Heart right ventricle (tissue), 16 donors: Measurements from ENCODE around the gene CCDC69. TPM values are rescaled to one million over a fixed set of nuclear protein-coding genes. Genes with fewer than 3 reads are reported as not detected.
"Not testable (repeated sequence)": the region's sequence is repeated elsewhere in the genome, so short reads cannot be mapped to it uniquely, and the experiment has no call there.

Experiments used
- ATAC-seq, 8 donors: fragments of 200-7000 bp; cut with Tn5 transposase; one replicate each; pipeline ENCODE4 v1.9.1; 2020; ENCODE audit warnings: mild to moderate bottlenecking in 8 of 8, moderate library complexity in 8 of 8, moderate number of reproducible peaks in 1 of 8
- DNase-seq, 2 donors: peaks; one replicate each; pipeline ENCODE4 v3.0.0-alpha.2; 2020
- H3K27ac ChIP-seq, 10 donors: fragments of 200-600 bp; sonication (generic) in 2 of 10; one replicate each; pipeline versions ENCODE4 v1.5.0 to v1.8.0; 2020 to 2022; ENCODE audit warnings: mild to moderate bottlenecking in 3 of 10
- H3K27me3 ChIP-seq, 7 donors: fragments of 200-600 bp; one replicate each; pipeline ENCODE4 v1.8.0; 2021 to 2022; ENCODE audit warnings: mild to moderate bottlenecking in 2 of 7
- H3K36me3 ChIP-seq, 9 donors: fragments of 200-600 bp; sonication (generic) in 1 of 9; one replicate each; pipeline versions ENCODE4 v1.5.0 to v1.8.0; 2020 to 2022; ENCODE audit warnings: mild to moderate bottlenecking in 2 of 9
- H3K4me1 ChIP-seq, 9 donors: fragments of 200-600 bp; sonication (generic) in 1 of 9; one replicate each; pipeline versions ENCODE4 v1.5.0 to v1.8.0; 2020 to 2022; ENCODE audit warnings: mild to moderate bottlenecking in 4 of 9
- H3K4me3 ChIP-seq, 10 donors: fragments of 200-600 bp; sonication (generic) in 2 of 10; one replicate each; pipeline versions ENCODE4 v1.5.0 to v1.8.0; 2020 to 2022; ENCODE audit warnings: mild to moderate bottlenecking in 7 of 10, moderate library complexity in 2 of 10
- H3K9me3 ChIP-seq, 11 donors: fragments of 200-600 bp in 10 of 11; sonication (generic) in 2 of 11; one replicate each; pipeline versions ENCODE4 v1.5.0 to v1.8.0; 2013 to 2022; ENCODE audit warnings: mild to moderate bottlenecking in 2 of 11, control low read depth in 1 of 11, moderate library complexity in 1 of 11
- CTCF ChIP-seq, 9 donors: fragments of 200-600 bp; sonication (generic) in 2 of 9; IDR thresholded peaks; one replicate each; pipeline versions ENCODE4 v1.5.0 to v1.8.0; 2021 to 2022; ENCODE audit warnings: antibody characterized with exemption in 9 of 9, mild to moderate bottlenecking in 5 of 9, moderate library complexity in 1 of 9
- WGBS, 2 donors: extraction: QIAGEN DNeasy Blood & Tissue Kit; methylation state at CpG; one replicate each; pipeline ENCODE4 v1.1.7; 2013; ENCODE audit warnings: inconsistent platforms in 1 of 2; 5-methylcytosine and 5-hydroxymethylcytosine counted together
- intact Hi-C, 10 donors: fragments of 100-400 bp; cut with DNase I; formaldehyde crosslinking; loops; one replicate each; pipeline versions ENCODE4 v1.11.1 to v1.14.2; 2022
- polyA plus RNA-seq, 2 donors: library from polyadenylated mRNA; stranded (reverse); fragments of 200-250 nt; gene quantifications; one replicate each; pipeline ENCODE4 v1.2.3, GENCODE V29; 2013
- total RNA-seq, 10 donors: library from RNA; stranded (reverse); fragmentation: NEBNext Ultra II Directional in 3 of 10; extraction: Animal tissue kit (Norgen Biotek cat#: 25700) in 3 of 10; gene quantifications; one replicate each; pipeline versions ENCODE4 v1.2.1 to v1.2.4, GENCODE V29; 2021 to 2023
- donor health status: Arrhythmogenic right ventricular cardiomyopathy.
- donor health status: ischemic (EF 13 %, LVEDD 7.1; RV severe dilation, severe dysfunction).
- donor health status: healthy with polysubstance abuse.
- donor health status: DM: no; HTN: yes; CAD: no.
- donor health status: DM: no; HTN: no; CAD: no.
- donor health status: ischemic (EF 25% LVEDD 6.9; RV normal size, moderate dysfunction).
- donor health status: ischemic (EF 25% LVEDD 5.7; RV mildly dilated, moderate dysfunction).
- donor health status: healthy.
- donor health status: DM: yes; HTN: yes; CAD: no.
- donor health status: Ischemic cardiomyopathy.
- donor health status: ischemic (EF 35%, LVEDD 5.7; RV mildly dilated, moderate dysfunction).
- donor health status: nonischemic (EF 11% LVEDD 7.7; RV severe dilation, severe dysfunction).
- donor health status: DM: yes; HTN: yes; CAD: no.
- donor health status: PGD.
- donor health status: ischemic (EF 29% LVEDD 5.4; RV normal size, mild dysfunction).
- donor health status: nonischemic (EF 23%, LVEDD 6.1; RV moderate dilation, normal function).

Gene CCDC69
- total and polyA plus RNA-seq, 12 donors = 50.8 to 191 (median 104) TPM

- peaks cover 0 to 9% (median 0%) of the 10 kb centered on the region in 9 donors for H3K4me1 ChIP-seq
- peaks cover 0 to 68% (median 6%) of the 10 kb centered on the region in 9 donors for H3K36me3 ChIP-seq
- no peak for DNase-seq
- WGBS, 2 donors = 94 to 97% methylated on average over 4 of the region's 4 CpGs
- no peak overlapping the region for H3K4me3 ChIP-seq
- H3K27me3 ChIP-seq = no peaks in the 10 kb centered on the region
- H3K9me3 ChIP-seq = no peaks in the 10 kb centered on the region
- intact Hi-C loops = loop anchor here in 1 of 10 donors (10.0 kb wide), 1 partner anchor 55 kb away; no protein-coding TSS in a partner anchor
- no peak overlapping the region for H3K27ac ChIP-seq
- TF ChIP-seq CTCF (IDR thresholded peaks at IDR 0.05) = no peak
- no peak for ATAC-seq
Measured at GRCh38 chr5:151179489-151179840, 44.4 kb downstream of the CCDC69 start.

GRCh38 chr5:151178777-151179488 is 45.0 kb downstream of the CCDC69 start:
- 83 to 92% methylated on average over 5 of the region's 5 CpGs for WGBS, 2 donors

GRCh38 chr5:151178372-151178771 is 45.5 kb downstream of the CCDC69 start:
- intact Hi-C loops = loop anchor here in 1 of 10 donors (10.0 kb wide), 1 partner anchor 56 kb away; no protein-coding TSS in a partner anchor
- peaks cover 0 to 16% (median 0%) of the 10 kb centered on the region in 9 donors for H3K4me1 ChIP-seq
- ATAC-seq (no peak), DNase-seq (no peak)
- no peak overlapping the region for H3K4me3 ChIP-seq
- TF ChIP-seq CTCF (IDR thresholded peaks at IDR 0.05) = no peak
- no peaks in the 10 kb centered on the region for H3K9me3 ChIP-seq
- WGBS, 2 donors = 91 to 93% methylated on average over 1 of the region's 1 CpG
- H3K27ac ChIP-seq = no peak overlapping the region
- peaks cover 0 to 57% (median 5%) of the 10 kb centered on the region in 9 donors for H3K36me3 ChIP-seq
- H3K27me3 ChIP-seq = no peaks in the 10 kb centered on the region

More at GRCh38 chr5:151178777-151179488, 45.0 kb downstream of the CCDC69 start:
- TF ChIP-seq CTCF (IDR thresholded peaks at IDR 0.05) = no peak
- H3K9me3 ChIP-seq = no peaks in the 10 kb centered on the region
- DNase-seq = no peak
- no peak for ATAC-seq
- intact Hi-C loops = loop anchor here in 1 of 10 donors (10.0 kb wide), 1 partner anchor 56 kb away; no protein-coding TSS in a partner anchor
- H3K27me3 ChIP-seq = no peaks in the 10 kb centered on the region
- H3K4me1 ChIP-seq = peaks cover 0 to 14% (median 0%) of the 10 kb centered on the region in 9 donors
- H3K27ac ChIP-seq = no peak overlapping the region
- H3K36me3 ChIP-seq = peaks cover 0 to 63% (median 6%) of the 10 kb centered on the region in 9 donors
- H3K4me3 ChIP-seq = no peak overlapping the region

GRCh38 chr5:151176268-151176667 is 47.6 kb downstream of the CCDC69 start:
- not testable (repeated sequence) for DNase-seq, H3K27ac ChIP-seq, H3K9me3 ChIP-seq, H3K4me3 ChIP-seq, ATAC-seq, H3K27me3 ChIP-seq
- intact Hi-C loops = loop anchor here in 1 of 10 donors (10.0 kb wide), 1 partner anchor 59 kb away; no protein-coding TSS in a partner anchor
- Histone ChIP-seq H3K4me1 (peaks cover 0 to 12% (median 0%) of the 10 kb centered on the region in 9 donors), H3K36me3 (peaks cover 0 to 36% (median 0%) of the 10 kb centered on the region in 9 donors)
- 56 to 92% methylated on average over 5 of the region's 5 CpGs for WGBS, 2 donors
